ENCODE data around the gene SRSF1. TPM values are rescaled to one million over a fixed set of nuclear protein-coding genes. Genes with fewer than 3 reads are reported as not detected.

SRSF1 gene
- total and polyA plus RNA-seq, 2 of the 4 experiments (the other 2 are of a cell fraction) = 190 to 357 TPM

DNA sequence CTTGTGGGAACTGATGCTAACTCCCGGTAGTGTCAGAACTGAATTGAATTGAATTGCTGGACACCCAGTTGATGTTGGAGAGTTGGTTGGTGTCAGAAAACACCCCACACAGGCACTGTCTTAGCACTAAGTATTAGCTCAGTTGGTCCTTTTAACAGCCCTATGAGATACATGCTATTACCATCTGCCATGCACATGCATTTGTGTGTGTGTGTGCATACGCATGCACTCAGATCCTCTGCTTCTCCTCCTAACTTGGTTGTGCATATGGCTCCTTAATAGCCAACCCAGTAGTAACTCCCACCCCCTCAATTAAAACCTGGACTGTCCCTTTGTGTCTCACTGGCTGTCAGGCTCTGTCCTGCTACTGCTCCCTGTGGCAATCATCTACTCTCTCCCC, 43.9 kb upstream of the SRSF1 start:
- ATAC-seq (ENCODE audit: low read depth) = no peak

More for the DNA sequence above, 43.9 kb upstream of the SRSF1 start:
- H3K4me2 ChIP-seq (ENCODE audit: low read depth, low read length) = no peak overlapping the region
- no peak overlapping the region for H2AK9ac ChIP-seq (replicated peaks; ENCODE audit: low read depth, low read length, poor library complexity)
- WGBS, 2 experiments (ENCODE audit: extremely low coverage in 2 of 2, insufficient read length in 1 of 2) = no CpG with 5 or more reads among the region's 2 CpGs
- H3K27me3 ChIP-seq (ENCODE audit: control insufficient read depth, insufficient read depth, low read length) = peaks cover 20% of the 10 kb centered on the region
- no peak overlapping the region for H3K23ac ChIP-seq (ENCODE audit: low read depth, low read length)
- no peak overlapping the region for H3K4ac ChIP-seq (ENCODE audit: low read depth, low read length)
- DNase-seq = no peak
- no peak overlapping the region for H3K18ac ChIP-seq (ENCODE audit: low read depth, low read length)
- H2AFZ ChIP-seq (replicated peaks; ENCODE audit: low read length, poor library complexity) = no peak overlapping the region
- ChIA-PET CTCF (no interaction called here), POLR2A (ENCODE audit: unreplicated experiment) (no interaction called here)
- BruUV-seq (replicated peaks) = no TSS peak
- no peak overlapping the region for H3K9ac ChIP-seq (ENCODE audit: low read depth, low read length)
- no peak overlapping the region for H2BK120ac ChIP-seq (ENCODE audit: low read depth, low read length)
- H4K8ac ChIP-seq (ENCODE audit: low read depth in 2 of 2, low read length in 2 of 2) = no peak overlapping the region
- no peaks in the 10 kb centered on the region for H3K79me1 ChIP-seq (ENCODE audit: low read depth in 1 of 2, low read length in 2 of 2)
- TF ChIP-seq CEBPB (IDR thresholded peaks at IDR 0.05; ENCODE audit: low read depth, low read length) (no peak), FOS (IDR thresholded peaks at IDR 0.05; ENCODE audit: low read depth, low read length) (no peak), RFX5 (IDR thresholded peaks at IDR 0.05; ENCODE audit: low read depth, low read length) (no peak), CHD1 (IDR thresholded peaks at IDR 0.05; ENCODE audit: low read depth, low read length) (no peak), MXI1 (IDR thresholded peaks at IDR 0.05; ENCODE audit: borderline replicate concordance, low read depth, low read length) (no peak), SMC3 (IDR thresholded peaks at IDR 0.05; ENCODE audit: low read depth, low read length) (no peak), RCOR1 (IDR thresholded peaks at IDR 0.05; ENCODE audit: insufficient replicate concordance, low read length) (no peak), NFE2L2 (IDR thresholded peaks at IDR 0.05; ENCODE audit: low read depth, low read length) (no peak), BHLHE40 (IDR thresholded peaks at IDR 0.05; ENCODE audit: low read depth, low read length) (no peak), MAZ (IDR thresholded peaks at IDR 0.05; ENCODE audit: borderline replicate concordance, low read depth, low read length) (no peak), RAD21 (IDR thresholded peaks at IDR 0.05; ENCODE audit: low read length) (no peak)
- TF ChIP-seq, protein P1, sequence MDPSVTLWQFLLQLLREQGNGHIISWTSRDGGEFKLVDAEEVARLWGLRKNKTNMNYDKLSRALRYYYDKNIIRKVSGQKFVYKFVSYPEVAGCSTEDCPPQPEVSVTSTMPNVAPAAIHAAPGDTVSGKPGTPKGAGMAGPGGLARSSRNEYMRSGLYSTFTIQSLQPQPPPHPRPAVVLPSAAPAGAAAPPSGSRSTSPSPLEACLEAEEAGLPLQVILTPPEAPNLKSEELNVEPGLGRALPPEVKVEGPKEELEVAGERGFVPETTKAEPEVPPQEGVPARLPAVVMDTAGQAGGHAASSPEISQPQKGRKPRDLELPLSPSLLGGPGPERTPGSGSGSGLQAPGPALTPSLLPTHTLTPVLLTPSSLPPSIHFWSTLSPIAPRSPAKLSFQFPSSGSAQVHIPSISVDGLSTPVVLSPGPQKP (IDR thresholded peaks at IDR 0.05; ENCODE audit: borderline replicate concordance, low read depth, low read length) = no peak
- TF ChIP-seq, protein P2, sequence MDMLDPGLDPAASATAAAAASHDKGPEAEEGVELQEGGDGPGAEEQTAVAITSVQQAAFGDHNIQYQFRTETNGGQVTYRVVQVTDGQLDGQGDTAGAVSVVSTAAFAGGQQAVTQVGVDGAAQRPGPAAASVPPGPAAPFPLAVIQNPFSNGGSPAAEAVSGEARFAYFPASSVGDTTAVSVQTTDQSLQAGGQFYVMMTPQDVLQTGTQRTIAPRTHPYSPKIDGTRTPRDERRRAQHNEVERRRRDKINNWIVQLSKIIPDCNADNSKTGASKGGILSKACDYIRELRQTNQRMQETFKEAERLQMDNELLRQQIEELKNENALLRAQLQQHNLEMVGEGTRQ (IDR thresholded peaks at IDR 0.05; ENCODE audit: low read depth, low read length) = no peak
- TF ChIP-seq, protein P3, sequence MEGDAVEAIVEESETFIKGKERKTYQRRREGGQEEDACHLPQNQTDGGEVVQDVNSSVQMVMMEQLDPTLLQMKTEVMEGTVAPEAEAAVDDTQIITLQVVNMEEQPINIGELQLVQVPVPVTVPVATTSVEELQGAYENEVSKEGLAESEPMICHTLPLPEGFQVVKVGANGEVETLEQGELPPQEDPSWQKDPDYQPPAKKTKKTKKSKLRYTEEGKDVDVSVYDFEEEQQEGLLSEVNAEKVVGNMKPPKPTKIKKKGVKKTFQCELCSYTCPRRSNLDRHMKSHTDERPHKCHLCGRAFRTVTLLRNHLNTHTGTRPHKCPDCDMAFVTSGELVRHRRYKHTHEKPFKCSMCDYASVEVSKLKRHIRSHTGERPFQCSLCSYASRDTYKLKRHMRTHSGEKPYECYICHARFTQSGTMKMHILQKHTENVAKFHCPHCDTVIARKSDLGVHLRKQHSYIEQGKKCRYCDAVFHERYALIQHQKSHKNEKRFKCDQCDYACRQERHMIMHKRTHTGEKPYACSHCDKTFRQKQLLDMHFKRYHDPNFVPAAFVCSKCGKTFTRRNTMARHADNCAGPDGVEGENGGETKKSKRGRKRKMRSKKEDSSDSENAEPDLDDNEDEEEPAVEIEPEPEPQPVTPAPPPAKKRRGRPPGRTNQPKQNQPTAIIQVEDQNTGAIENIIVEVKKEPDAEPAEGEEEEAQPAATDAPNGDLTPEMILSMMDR (conservative IDR thresholded peaks at IDR 0.05; ENCODE audit: low read depth, low read length) = no peak
- H3K14ac ChIP-seq (replicated peaks; ENCODE audit: low read depth, low read length) = no peak overlapping the region
- H4K91ac ChIP-seq (ENCODE audit: insufficient read depth, low read depth, low read length) = no peak overlapping the region
- H2BK5ac ChIP-seq (ENCODE audit: low read depth, low read length, poor library complexity, severe bottlenecking) = no peak overlapping the region
- H4K20me1 ChIP-seq (ENCODE audit: insufficient read depth, low read length) = no peaks in the 10 kb centered on the region
- H2BK15ac ChIP-seq (ENCODE audit: low read depth, low read length) = no peak overlapping the region
- H4K5ac ChIP-seq (ENCODE audit: low read depth, low read length) = no peak overlapping the region
- intact Hi-C loops (cut with micrococcal nuclease) = no loop called here
- no peaks in the 10 kb centered on the region for H3K9me1 ChIP-seq (ENCODE audit: insufficient read depth, low read length)
- H3K4me3 ChIP-seq (ENCODE audit: insufficient read depth, low read depth, low read length) = no peak overlapping the region
- H2BK20ac ChIP-seq (ENCODE audit: low read depth, low read length) = no peak overlapping the region
- H3K4me1 ChIP-seq (ENCODE audit: control insufficient read depth, insufficient read depth, low read length) = no peaks in the 10 kb centered on the region
- H3K36me3 ChIP-seq (ENCODE audit: control insufficient read depth, insufficient read depth, low read length) = no peaks in the 10 kb centered on the region
- no peak overlapping the region for H3K27ac ChIP-seq (ENCODE audit: insufficient read depth, low read length)
- dilution Hi-C loops (cut with HindIII; ENCODE audit: low sequenced_read_pairs, unreplicated experiment) = no loop called here
- H2AK5ac ChIP-seq (ENCODE audit: low read depth, low read length) = no peak overlapping the region
- no peaks in the 10 kb centered on the region for H3K9me3 ChIP-seq (ENCODE audit: control insufficient read depth, insufficient read depth, low read length)
- in situ Hi-C loops (cut with MboI; ENCODE audit: low sequenced_read_pairs) = no loop called here
- H3K56ac ChIP-seq (ENCODE audit: extremely low read depth, insufficient read depth, low read length) = no peak overlapping the region

Data from IMR-90 (cell line).